Suppressor macrophage treated with lipopolysaccharide for 4 hours (primary cell): Measurements from ENCODE around the gene LENEP.

ENCODE experiments used
- DNase-seq: peaks from one replicate; pipeline ENCODE4 v3.0.0-alpha.2; 2020

Gene LENEP

GRCh38 chr1:155011437-155012025, 18.1 kb downstream of the LENEP start:
- DNase-seq: no peak

- peak; percentile 70 for DNase-seq
Observed at GRCh38 chr1:155012026-155012546, 18.7 kb downstream of the LENEP start.

- DNase-seq: no peak
Observed at GRCh38 chr1:155012776-155013602, 19.6 kb downstream of the LENEP start.

GRCh38 chr1:155013632-155014031, 20.2 kb downstream of the LENEP start:
- no peak for DNase-seq

- no peak for DNase-seq
Observed at GRCh38 chr1:155014709-155015508, 21.5 kb downstream of the LENEP start.

GRCh38 chr1:155015527-155016230, 22.3 kb downstream of the LENEP start:
- DNase-seq: no peak

- no peak for DNase-seq
Observed at GRCh38 chr1:155016231-155016831, 22.9 kb downstream of the LENEP start.

- DNase-seq: peak; percentile 85
Observed at GRCh38 chr1:155017041-155017945, 23.9 kb downstream of the LENEP start.

GRCh38 chr1:155017946-155018316, 24.5 kb downstream of the LENEP start:
- no peak for DNase-seq

- DNase-seq: no peak
Observed at GRCh38 chr1:155018617-155019348, 25.4 kb downstream of the LENEP start.

- DNase-seq: no peak
Observed at GRCh38 chr1:155019377-155020245, 26.2 kb downstream of the LENEP start.

- DNase-seq: no peak
Observed at GRCh38 chr1:155022136-155022926, 28.9 kb downstream of the LENEP start.

- DNase-seq: no peak
Observed at GRCh38 chr1:155022927-155023236, 29.5 kb downstream of the LENEP start.

- no peak for DNase-seq
Observed at GRCh38 chr1:155023627-155024026, 30.2 kb downstream of the LENEP start.

GRCh38 chr1:155024315-155024714, 30.9 kb downstream of the LENEP start:
- DNase-seq: no peak

GRCh38 chr1:155026154-155026553, 32.8 kb downstream of the LENEP start:
- DNase-seq: no peak

- no peak for DNase-seq
Observed at GRCh38 chr1:155026588-155026987, 33.2 kb downstream of the LENEP start.

GRCh38 chr1:155029513-155030242, 36.3 kb downstream of the LENEP start:
- DNase-seq: no peak
